Cortex of kidney (tissue), 1 donor: Measurements from ENCODE around the gene PRRC2B.
"Not testable (repeated sequence)": the region's sequence is repeated elsewhere in the genome, so short reads cannot be mapped to it uniquely, and the experiment has no call there.

Source experiments
- DNase-seq: peaks from one replicate; lab custom pipeline; 2025; lab: John Stamatoyannopoulos, UW

Gene PRRC2B

DNA sequence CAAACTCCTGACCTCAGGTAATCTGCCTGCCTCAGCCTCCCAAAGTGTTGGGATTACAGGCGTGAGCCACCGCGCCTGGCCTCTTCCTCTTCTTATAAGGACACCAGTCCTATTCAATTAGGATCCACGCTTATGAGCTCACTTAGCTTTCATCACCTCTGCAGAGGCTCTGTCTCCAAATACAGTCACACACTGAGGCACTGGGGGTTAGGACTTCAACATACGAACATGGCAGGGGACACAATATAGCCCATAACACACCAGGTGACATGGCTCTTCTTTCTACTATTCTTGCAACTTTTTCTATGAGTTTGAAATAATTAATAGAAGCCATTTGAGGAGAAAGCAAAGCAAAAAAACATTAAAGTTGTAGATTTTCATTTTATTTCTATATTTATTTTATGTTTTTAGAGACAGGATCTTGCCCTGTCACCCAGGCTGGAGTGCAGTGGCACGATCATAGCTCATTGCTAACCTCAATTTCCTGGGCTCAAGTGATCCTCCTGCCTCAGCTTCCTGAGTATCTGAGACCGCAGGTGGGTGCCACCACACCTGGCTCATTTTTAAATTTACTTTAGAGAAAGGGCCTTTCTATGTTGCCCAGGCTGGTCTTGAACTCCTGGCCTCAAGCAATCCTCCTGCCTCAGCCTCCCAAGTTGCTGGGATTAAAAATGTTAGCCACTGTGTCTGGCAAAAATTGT, 145.5 kb downstream of the PRRC2B start:
- no peak for DNase-seq

GRCh38 chr9:131543141-131543540, 149.3 kb downstream of the PRRC2B start:
- DNase-seq = no peak

DNA sequence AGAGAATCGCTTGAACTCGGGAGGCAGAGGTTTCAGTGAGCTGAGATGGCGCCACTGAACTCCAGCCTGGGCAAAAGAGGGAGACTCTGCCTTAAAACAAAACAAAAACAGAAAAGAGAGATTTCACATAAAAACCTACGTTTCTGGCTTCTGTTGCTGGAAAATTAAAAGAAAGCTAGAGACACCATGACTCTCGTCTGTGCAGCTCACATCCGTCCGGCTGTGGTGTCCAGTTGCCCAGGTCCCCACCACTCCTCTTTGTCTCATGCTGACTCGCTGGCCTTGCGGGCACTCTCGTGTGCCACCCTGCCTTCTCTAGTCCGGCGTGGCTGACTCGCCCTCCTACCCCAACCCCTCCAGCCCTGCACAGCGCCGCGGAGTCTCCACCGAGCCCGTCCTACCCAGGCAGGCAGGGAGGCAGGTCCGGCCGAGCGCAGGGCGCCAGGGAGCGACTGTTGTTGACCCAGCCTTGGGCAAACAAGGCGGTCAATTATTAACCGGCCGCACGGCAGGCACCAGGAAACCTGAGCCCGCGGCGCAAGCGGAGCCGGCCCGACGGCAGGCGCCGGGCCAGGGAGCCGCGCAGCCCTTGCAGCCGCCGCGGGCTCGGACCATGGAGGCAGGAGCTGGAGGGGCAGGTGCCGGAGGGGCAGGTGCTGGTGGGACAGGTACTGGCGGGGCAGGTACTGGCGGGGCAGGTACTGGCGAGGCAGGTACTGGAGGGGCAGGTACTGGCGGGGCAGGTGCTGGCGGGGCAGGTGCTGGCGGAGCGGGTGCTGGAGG, 151.3 kb downstream of the PRRC2B start, which contains the start of gene PRRT1B:
Gene PRRT1B, plus strand, starts transcription at position 521 of the 783 bp plus-strand sequence. Its CDS starts 93 bp downstream, at position 614.
- DNase-seq = no peak

DNA sequence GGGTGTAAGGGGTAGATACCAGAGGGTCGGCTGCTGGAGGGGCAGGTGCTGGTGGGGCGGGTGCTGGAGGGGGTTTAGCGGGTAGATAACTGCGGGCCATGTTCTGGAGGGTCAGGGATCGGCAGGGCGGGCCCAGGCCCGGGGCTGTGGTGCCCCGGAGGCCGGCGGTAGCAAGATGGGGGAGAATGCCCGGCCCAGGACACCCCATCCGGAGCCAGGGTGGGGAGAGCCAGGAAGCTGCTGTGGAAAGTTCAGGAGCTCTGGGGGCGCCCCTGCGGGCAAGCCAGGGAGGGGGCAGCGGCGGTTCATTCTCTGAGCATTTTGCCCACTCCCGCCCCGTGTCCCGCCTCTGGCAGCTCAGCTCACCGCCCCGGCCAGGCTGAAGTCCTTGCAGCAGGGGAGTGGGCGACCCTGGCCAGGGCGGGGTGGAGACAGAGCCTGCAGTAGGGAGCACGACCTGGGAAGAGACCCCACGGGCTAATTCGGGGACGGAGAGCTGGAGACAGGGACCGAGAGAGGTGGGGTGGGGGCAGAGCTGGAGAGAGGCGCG, 152.0 kb downstream of the PRRC2B start:
- DNase-seq = no peak

DNA sequence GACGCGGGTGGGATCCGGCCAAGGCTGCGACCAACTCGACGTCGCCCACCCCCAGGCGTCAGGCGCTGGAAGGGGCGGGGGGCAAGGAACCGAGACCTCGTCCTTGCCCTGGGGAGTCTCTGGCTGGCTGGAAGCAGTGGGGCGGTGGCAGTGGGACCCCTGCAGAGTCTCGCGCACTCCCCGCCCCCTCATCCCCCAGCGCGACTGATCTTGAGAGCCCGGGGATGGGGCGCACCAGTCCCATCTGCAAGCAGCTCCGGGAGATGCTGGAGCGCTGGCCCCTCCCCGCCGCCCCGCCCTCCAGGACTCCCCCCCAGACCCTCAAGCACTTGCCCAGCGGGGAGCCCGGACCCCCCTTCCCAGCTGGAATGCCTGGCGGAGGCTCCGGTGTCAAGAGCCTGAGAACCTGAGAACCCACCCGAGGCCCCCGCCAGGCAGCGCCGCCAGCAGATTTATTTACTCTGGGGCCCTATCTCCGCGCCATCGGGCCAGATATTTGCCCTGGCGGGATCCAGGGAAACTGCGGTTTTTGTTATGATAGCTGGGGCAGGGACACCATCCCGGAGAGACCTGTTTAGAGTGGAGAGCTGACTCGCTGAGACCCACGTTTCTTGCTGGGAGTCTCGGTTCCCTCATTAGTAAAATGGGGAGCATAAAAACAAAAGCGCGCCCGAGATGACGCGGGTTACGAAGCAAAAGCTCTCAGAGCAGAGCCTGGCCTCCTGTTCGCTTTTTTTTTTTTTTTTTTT, 152.6 kb downstream of the PRRC2B start:
- no peak for DNase-seq

GRCh38 chr9:131549186-131549585, 155.3 kb downstream of the PRRC2B start:
- DNase-seq = not testable (repeated sequence)
